Astrocyte (in vitro differentiated cells and primary cell): ENCODE measurements around the gene RPL13A. TPM values are rescaled to one million over a fixed set of nuclear protein-coding genes. Genes with fewer than 3 reads are reported as not detected.
A peak's percentile ranks its signal among the peaks of the same experiment; 100 is the strongest.

Experiments
- DNase-seq: peaks from one replicate; pipeline ENCODE4 v3.0.0-alpha.2; 2010; ENCODE audit warnings: low read depth
- FAIRE-seq: peaks from 2 replicates; lab custom pipeline; 2011; peaks lifted over from hg19 to GRCh38; lab: Jason Lieb, UNC
- H2AFZ ChIP-seq: 2 replicates; pipeline ENCODE4 v1.6.0; 2012; ENCODE audit warnings: low read depth, low read length, inconsistent platforms
- H3K27ac ChIP-seq: 2 replicates; pipeline ENCODE4 v1.5.1; 2011; ENCODE audit warnings: low read depth, low read length, inconsistent platforms
- H3K27me3 ChIP-seq: 2 replicates; pipeline ENCODE4 v1.6.0; 2011; ENCODE audit warnings: low read length, inconsistent platforms; ENCODE audit not compliant: insufficient read depth
- H3K36me3 ChIP-seq: 2 replicates; pipeline ENCODE4 v1.5.1; 2011; ENCODE audit warnings: low read length, inconsistent platforms; ENCODE audit not compliant: insufficient read depth
- H3K4me1 ChIP-seq: 2 replicates; pipeline ENCODE4 v1.5.1; 2011; ENCODE audit warnings: low read length, inconsistent platforms; ENCODE audit not compliant: insufficient read depth
- H3K4me2 ChIP-seq: 2 replicates; pipeline ENCODE4 v1.6.0; 2012; ENCODE audit warnings: low read length, inconsistent platforms
- H3K4me3 ChIP-seq: 2 replicates; pipeline ENCODE4 v1.5.1; 2011; ENCODE audit warnings: low read depth, mild to moderate bottlenecking, low read length, inconsistent platforms; ENCODE audit not compliant: insufficient read depth
- H3K79me2 ChIP-seq: 2 replicates; pipeline ENCODE4 v1.6.0; 2012; ENCODE audit warnings: mild to moderate bottlenecking, low read length, inconsistent platforms; ENCODE audit not compliant: insufficient read depth
- H3K9ac ChIP-seq: 2 replicates; pipeline ENCODE4 v1.6.0; 2012; ENCODE audit warnings: mild to moderate bottlenecking, low read length, inconsistent platforms
- H3K9me3 ChIP-seq: 2 replicates; pipeline ENCODE4 v1.5.1; 2012; ENCODE audit warnings: low read depth, mild to moderate bottlenecking, low read length, inconsistent platforms; ENCODE audit not compliant: insufficient read depth
- H4K20me1 ChIP-seq: 2 replicates; pipeline ENCODE4 v1.6.0; 2012; ENCODE audit warnings: low read length, inconsistent platforms; ENCODE audit not compliant: insufficient read depth
- H3K27ac Mint-ChIP-seq: one replicate; pipeline ENCODE4 v1.8.0; 2021; ENCODE audit warnings: mild to moderate bottlenecking, mixed read lengths; ENCODE audit not compliant: unreplicated experiment
- H3K27me3 Mint-ChIP-seq: one replicate; pipeline ENCODE4 v1.8.0; 2021; ENCODE audit warnings: low read depth, mixed read lengths; ENCODE audit not compliant: unreplicated experiment
- H3K36me3 Mint-ChIP-seq: one replicate; pipeline ENCODE4 v1.8.0; 2021; ENCODE audit warnings: low read depth, mixed read lengths; ENCODE audit not compliant: unreplicated experiment
- H3K4me1 Mint-ChIP-seq: one replicate; pipeline ENCODE4 v1.8.0; 2021; ENCODE audit warnings: low read depth, mixed read lengths; ENCODE audit not compliant: unreplicated experiment
- H3K4me3 Mint-ChIP-seq: one replicate; pipeline ENCODE4 v1.8.0; 2021; ENCODE audit warnings: mild to moderate bottlenecking, moderate library complexity, mixed read lengths; ENCODE audit not compliant: unreplicated experiment
- H3K9me3 Mint-ChIP-seq: one replicate; pipeline ENCODE4 v1.8.0; 2021; ENCODE audit warnings: mild to moderate bottlenecking, mixed read lengths; ENCODE audit not compliant: unreplicated experiment
- EZH2 ChIP-seq: IDR thresholded peaks from 2 replicates; pipeline ENCODE4 v1.6.1; 2012; ENCODE audit warnings: mild to moderate bottlenecking, low read length, inconsistent platforms; ENCODE audit not compliant: insufficient read depth
- total RNA-seq: library from RNA; stranded (reverse); gene quantifications from 2 replicates; pipeline ENCODE4 v1.2.1, GENCODE V29; 2021
- TF ChIP-seq, protein P1 (sequence below): IDR thresholded peaks from 2 replicates; pipeline ENCODE4 v1.5.1; 2011; ENCODE audit warnings: low read depth, mild to moderate bottlenecking, inconsistent platforms, low read length, moderate library complexity; ENCODE audit not compliant: insufficient read depth

RPL13A gene
- total RNA-seq, 1 donor from 2014 or later, result 2,119 TPM

DNA sequence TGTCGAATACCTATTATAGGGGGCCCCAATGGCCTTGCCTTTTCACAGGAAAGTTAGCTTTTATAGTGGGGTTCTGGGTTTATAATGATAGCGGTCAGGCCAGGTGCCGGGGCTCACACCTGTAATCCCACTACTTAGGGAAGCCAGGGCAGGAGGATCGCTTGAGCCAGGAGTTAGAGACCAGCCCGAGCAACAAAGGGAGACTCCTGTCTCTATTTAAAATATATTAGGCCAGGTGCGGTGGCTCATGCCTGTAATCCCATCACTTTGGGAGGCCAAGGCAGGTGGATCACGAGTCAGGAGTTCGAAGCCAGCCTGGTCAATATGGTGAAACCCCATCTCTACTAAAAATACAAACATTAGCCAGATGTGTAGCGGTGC, 16.2 kb downstream of the RPL13A start:
- FAIRE-seq (no peak), DNase-seq (no peak)
- H3K36me3 Mint-ChIP-seq, result peaks cover 7% of the 10 kb centered on the region
- peaks cover 18% of the 10 kb centered on the region for H4K20me1 ChIP-seq
- H3K27ac Mint-ChIP-seq, result no peak overlapping the region
- H3K9me3 ChIP-seq, result no peaks in the 10 kb centered on the region
- TF ChIP-seq EZH2, result no peak
- TF ChIP-seq, protein P1, sequence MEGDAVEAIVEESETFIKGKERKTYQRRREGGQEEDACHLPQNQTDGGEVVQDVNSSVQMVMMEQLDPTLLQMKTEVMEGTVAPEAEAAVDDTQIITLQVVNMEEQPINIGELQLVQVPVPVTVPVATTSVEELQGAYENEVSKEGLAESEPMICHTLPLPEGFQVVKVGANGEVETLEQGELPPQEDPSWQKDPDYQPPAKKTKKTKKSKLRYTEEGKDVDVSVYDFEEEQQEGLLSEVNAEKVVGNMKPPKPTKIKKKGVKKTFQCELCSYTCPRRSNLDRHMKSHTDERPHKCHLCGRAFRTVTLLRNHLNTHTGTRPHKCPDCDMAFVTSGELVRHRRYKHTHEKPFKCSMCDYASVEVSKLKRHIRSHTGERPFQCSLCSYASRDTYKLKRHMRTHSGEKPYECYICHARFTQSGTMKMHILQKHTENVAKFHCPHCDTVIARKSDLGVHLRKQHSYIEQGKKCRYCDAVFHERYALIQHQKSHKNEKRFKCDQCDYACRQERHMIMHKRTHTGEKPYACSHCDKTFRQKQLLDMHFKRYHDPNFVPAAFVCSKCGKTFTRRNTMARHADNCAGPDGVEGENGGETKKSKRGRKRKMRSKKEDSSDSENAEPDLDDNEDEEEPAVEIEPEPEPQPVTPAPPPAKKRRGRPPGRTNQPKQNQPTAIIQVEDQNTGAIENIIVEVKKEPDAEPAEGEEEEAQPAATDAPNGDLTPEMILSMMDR, result no peak
- H3K9ac ChIP-seq, result no peak overlapping the region
- H3K4me1 Mint-ChIP-seq, result peaks cover 9% of the 10 kb centered on the region
- no peak overlapping the region for H3K4me3 Mint-ChIP-seq
- no peak overlapping the region for H3K4me3 ChIP-seq
- H3K36me3 ChIP-seq, result peaks cover 4% of the 10 kb centered on the region
- no peak overlapping the region for H2AFZ ChIP-seq
- no peak overlapping the region for H3K4me2 ChIP-seq
- H3K27me3 Mint-ChIP-seq, result peaks cover 3% of the 10 kb centered on the region
- peaks cover 2% of the 10 kb centered on the region for H3K9me3 Mint-ChIP-seq
- H3K27ac ChIP-seq, result no peak overlapping the region
- peaks cover 7% of the 10 kb centered on the region for H3K79me2 ChIP-seq
- peaks cover 9% of the 10 kb centered on the region for H3K4me1 ChIP-seq
- no peaks in the 10 kb centered on the region for H3K27me3 ChIP-seq

DNA sequence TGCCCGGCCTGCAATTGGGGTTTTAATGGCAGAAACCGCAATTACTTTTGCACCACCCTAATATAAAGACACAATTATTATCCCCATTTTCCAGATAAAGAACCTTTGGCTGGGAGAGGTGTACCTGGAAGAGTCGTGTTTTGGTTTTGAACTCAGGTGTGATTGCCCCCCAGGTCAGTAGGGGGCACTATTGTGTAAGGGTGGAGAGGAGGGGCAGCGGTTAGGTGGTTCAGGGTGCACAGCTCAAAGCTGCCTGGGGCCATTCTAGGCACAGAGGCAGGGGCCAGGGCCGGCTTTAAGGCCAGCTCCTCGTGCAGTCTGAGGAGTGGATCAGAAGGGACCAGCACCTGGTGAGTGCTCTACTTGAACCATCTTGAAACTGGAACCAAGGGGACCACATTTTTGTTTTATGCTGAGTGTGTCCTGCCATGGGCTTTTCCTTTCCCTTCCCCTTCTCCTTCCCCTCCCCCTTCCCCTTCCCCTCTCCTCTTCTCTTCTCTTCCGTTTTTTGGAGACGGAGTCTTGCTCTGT, 19.2 kb downstream of the RPL13A start:
- H3K36me3 ChIP-seq, result no peaks in the 10 kb centered on the region
- H3K9ac ChIP-seq, result no peak overlapping the region
- DNase-seq, result no peak
- Mint-ChIP-seq H3K4me1 (no peaks in the 10 kb centered on the region), H3K4me3 (no peak overlapping the region), H3K36me3 (peaks cover 2% of the 10 kb centered on the region), H3K27ac (no peak overlapping the region), H3K9me3 (peaks cover 2% of the 10 kb centered on the region), H3K27me3 (peaks cover 3% of the 10 kb centered on the region)
- H3K4me1 ChIP-seq, result peaks cover 3% of the 10 kb centered on the region
- no peak overlapping the region for H3K27ac ChIP-seq
- H2AFZ ChIP-seq, result no peak overlapping the region
- no peaks in the 10 kb centered on the region for H3K9me3 ChIP-seq
- H3K79me2 ChIP-seq, result no peaks in the 10 kb centered on the region
- no peak overlapping the region for H3K4me2 ChIP-seq
- TF ChIP-seq EZH2, result no peak
- TF ChIP-seq, protein P1, result peak; percentile 61
- no peaks in the 10 kb centered on the region for H3K27me3 ChIP-seq
- no peaks in the 10 kb centered on the region for H4K20me1 ChIP-seq
- no peak for FAIRE-seq
- no peak overlapping the region for H3K4me3 ChIP-seq

DNA sequence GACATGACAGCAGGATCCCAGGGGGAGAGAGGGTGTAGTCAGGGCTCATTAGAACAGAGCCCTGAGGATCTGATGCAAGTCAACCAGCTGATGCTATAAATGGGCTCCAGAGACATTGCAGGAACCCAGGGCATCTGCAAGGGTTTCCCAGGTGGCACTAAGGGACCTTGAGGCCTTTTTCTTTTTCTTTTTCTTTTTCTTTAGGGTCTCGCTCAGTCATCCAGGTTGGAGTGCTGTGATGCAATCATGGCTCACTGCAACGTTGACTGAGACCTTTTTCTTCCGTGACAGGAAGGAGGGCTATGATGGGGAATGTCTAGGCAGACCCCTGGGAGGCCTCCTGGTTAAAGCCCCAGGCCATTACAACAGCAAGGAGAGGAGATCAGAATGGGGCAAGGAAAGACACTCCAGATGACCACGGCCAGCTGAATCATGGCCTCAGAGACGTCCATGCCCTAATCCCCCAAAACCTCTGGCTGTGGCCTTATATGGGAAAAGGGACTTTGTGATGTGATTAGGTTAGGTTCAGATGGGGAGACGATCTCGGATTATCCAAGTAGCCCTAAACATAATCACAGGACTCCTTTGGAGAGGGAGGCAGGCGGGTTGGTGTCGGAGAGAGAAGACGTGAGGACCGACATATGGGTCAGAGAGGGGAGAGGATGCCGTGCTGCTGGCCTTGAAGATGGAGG, 20.5 kb downstream of the RPL13A start:
- H3K27ac ChIP-seq, result no peak overlapping the region
- no peak overlapping the region for H3K9ac ChIP-seq
- no peak for DNase-seq
- no peak overlapping the region for H2AFZ ChIP-seq
- no peaks in the 10 kb centered on the region for H3K36me3 ChIP-seq
- H3K79me2 ChIP-seq, result no peaks in the 10 kb centered on the region
- peaks cover 5% of the 10 kb centered on the region for H3K4me1 Mint-ChIP-seq
- H3K27ac Mint-ChIP-seq, result peak overlapping the region; percentile 18
- H3K4me3 ChIP-seq, result no peak overlapping the region
- peaks cover 2% of the 10 kb centered on the region for H3K36me3 Mint-ChIP-seq
- no peak for TF ChIP-seq EZH2
- TF ChIP-seq, protein P1, result no peak
- FAIRE-seq, result no peak
- peaks cover 2% of the 10 kb centered on the region for H3K9me3 Mint-ChIP-seq
- peak overlapping the region; percentile 62 for H3K4me3 Mint-ChIP-seq
- H3K27me3 ChIP-seq, result no peaks in the 10 kb centered on the region
- H3K4me2 ChIP-seq, result no peak overlapping the region
- H4K20me1 ChIP-seq, result no peaks in the 10 kb centered on the region
- peaks cover 3% of the 10 kb centered on the region for H3K27me3 Mint-ChIP-seq
- no peaks in the 10 kb centered on the region for H3K9me3 ChIP-seq
- H3K4me1 ChIP-seq, result peaks cover 10% of the 10 kb centered on the region
